T-cell (primary cell): ENCODE results near the gene TFEC. TPM values are rescaled to one million over a fixed set of nuclear protein-coding genes. Genes with fewer than 3 reads are reported as not detected.

Experiments
- ATAC-seq, 4 experiments: fragments of 200-7000 bp in 3 of 4; fragments of 150-1000 bp in 1 of 4; cut with Tn5 transposase; replicated peaks in 1 of 4; 1 replicate in 3 of 4; 2 replicates in 1 of 4; pipeline ENCODE4 v1.10.0; 2021; ENCODE audit warnings: moderate library complexity in 3 of 4, mild to moderate bottlenecking in 2 of 4, moderate number of reproducible peaks in 1 of 4
- CTCF ChIA-PET, 2 donors: fragments of 300-600 bp; sonication (Branson Sonifier 250); formaldehyde crosslinking; loops; one replicate each; lab custom pipeline; 2022; ENCODE audit warnings: antibody characterized with exemption in 2 of 2; lab: Charles Lee
- POLR2A ChIA-PET, 2 donors: fragments of 300-600 bp; sonication (Branson Sonifier 250); formaldehyde crosslinking; loops; one replicate each; lab custom pipeline; 2022; ENCODE audit warnings: antibody characterized with exemption in 2 of 2; lab: Charles Lee
- DNase-seq, 35 experiments: peaks; one replicate each; pipeline versions ENCODE4 v3.0.0 to v3.0.0-alpha.2; 2013 to 2023
- H3K27ac ChIP-seq: one replicate; pipeline ENCODE4 v1.5.1; 2013; ENCODE audit warnings: low read length
- H3K27me3 ChIP-seq, 2 experiments: replicated peaks in 1 of 2; 1 replicate in 1 of 2; 2 replicates in 1 of 2; pipeline versions ENCODE4 v1.6.1 to v1.7.0; 2013; ENCODE audit warnings: low read length in 1 of 2, mixed read lengths in 1 of 2; ENCODE audit not compliant: control insufficient read depth in 2 of 2, insufficient read depth in 2 of 2; ENCODE audit errors: extremely low read depth in 1 of 2
- H3K36me3 ChIP-seq, 2 donors: 1 replicate in 1 of 2; 2 replicates in 1 of 2; pipeline versions ENCODE4 v1.6.1 to v1.7.0; 2013; ENCODE audit warnings: low read length in 1 of 2; ENCODE audit not compliant: control insufficient read depth in 2 of 2, insufficient read depth in 1 of 2; ENCODE audit errors: extremely low read depth in 1 of 2
- H3K4me1 ChIP-seq, 2 experiments: 1 replicate in 1 of 2; 2 replicates in 1 of 2; pipeline versions ENCODE4 v1.6.1 to v1.7.0; 2013; ENCODE audit warnings: low read length in 2 of 2, mixed read lengths in 1 of 2; ENCODE audit not compliant: insufficient read depth in 2 of 2, control insufficient read depth in 1 of 2; ENCODE audit errors: extremely low read depth in 1 of 2
- H3K4me3 ChIP-seq, 2 donors: 1 replicate in 1 of 2; 2 replicates in 1 of 2; pipeline versions ENCODE4 v1.5.1 to v1.7.0; 2013; ENCODE audit warnings: mild to moderate bottlenecking in 2 of 2, low read length in 1 of 2, moderate library complexity in 1 of 2; ENCODE audit not compliant: control insufficient read depth in 1 of 2; ENCODE audit errors: extremely low read depth in 1 of 2
- H3K9me3 ChIP-seq: 2 replicates; pipeline ENCODE4 v1.7.0; 2013
- H3K27ac Mint-ChIP-seq, 2 donors: one replicate each; pipeline ENCODE4 v1.8.0; 2020 to 2021; ENCODE audit warnings: mild to moderate bottlenecking in 2 of 2, mixed read lengths in 2 of 2
- H3K27me3 Mint-ChIP-seq, 2 donors: one replicate each; pipeline ENCODE4 v1.8.0; 2021 to 2022; ENCODE audit warnings: mixed read lengths in 2 of 2
- H3K36me3 Mint-ChIP-seq: one replicate; pipeline ENCODE4 v1.8.0; 2021; ENCODE audit warnings: mixed read lengths
- H3K4me1 Mint-ChIP-seq, 3 donors: one replicate each; pipeline ENCODE4 v1.8.0; 2020 to 2022; ENCODE audit warnings: mixed read lengths in 3 of 3, mild to moderate bottlenecking in 1 of 3
- H3K4me3 Mint-ChIP-seq, 3 donors: one replicate each; pipeline ENCODE4 v1.8.0; 2020 to 2022; ENCODE audit warnings: mild to moderate bottlenecking in 3 of 3, mixed read lengths in 3 of 3, moderate library complexity in 3 of 3
- H3K9me3 Mint-ChIP-seq, 3 donors: one replicate each; pipeline ENCODE4 v1.8.0; 2020 to 2022; ENCODE audit warnings: mixed read lengths in 3 of 3
- WGBS: methylation state at CpG from one replicate; pipeline ENCODE4 v1.1.5; 2013; ENCODE audit warnings: missing lambda C conversion rate; ENCODE audit not compliant: insufficient coverage; 5-methylcytosine and 5-hydroxymethylcytosine counted together
- total RNA-seq, 35 experiments: library from RNA in 6 of 35; stranded (reverse) in 6 of 35; fragments of 120-200 nt in 1 of 35; gene quantifications; one replicate each; pipeline versions ENCODE4 v1.2.1 to v1.2.4 and lab custom pipeline; 2013 to 2026

TFEC gene
- total RNA-seq, 5 donors from 2014 or later (not counting 1 experiment from before 2014, with no cell fraction given) = 0.19 to 0.51 (median 0.33) TPM

GRCh38 chr7:115951547-115951946 lies 79.0 kb downstream of the TFEC start:
- Mint-ChIP-seq H3K27ac (no peak overlapping the region), H3K36me3 (no peaks in the 10 kb centered on the region), H3K27me3 (no peaks in the 10 kb centered on the region), H3K4me3 (no peak overlapping the region), H3K4me1 (no peaks in the 10 kb centered on the region), H3K9me3 (no peaks in the 10 kb centered on the region)
- no peaks in the 10 kb centered on the region for H3K27me3 ChIP-seq
- ChIA-PET POLR2A (no interaction called here), CTCF (no interaction called here)
- H3K4me3 ChIP-seq = no peak overlapping the region
- no peaks in the 10 kb centered on the region for H3K36me3 ChIP-seq
- ATAC-seq (no peak), DNase-seq (no peak)
- no CpG with 5 or more reads among the region's 1 CpG for WGBS
- H3K9me3 ChIP-seq = no peaks in the 10 kb centered on the region
- no peak overlapping the region for H3K27ac ChIP-seq
- H3K4me1 ChIP-seq = no peaks in the 10 kb centered on the region

- ATAC-seq (no peak), DNase-seq (no peak)
- WGBS = 70% methylated on average over 2 of the region's 5 CpGs
- CTCF ChIA-PET = no interaction called here
- POLR2A ChIA-PET = no interaction called here
- Mint-ChIP-seq H3K9me3 (no peaks in the 10 kb centered on the region), H3K27me3 (no peaks in the 10 kb centered on the region), H3K4me3 (no peak overlapping the region), H3K4me1 (no peaks in the 10 kb centered on the region), H3K36me3 (no peaks in the 10 kb centered on the region), H3K27ac (no peak overlapping the region)
- no peaks in the 10 kb centered on the region for H3K36me3 ChIP-seq
- no peaks in the 10 kb centered on the region for H3K27me3 ChIP-seq
- H3K27ac ChIP-seq = no peak overlapping the region
- no peaks in the 10 kb centered on the region for H3K9me3 ChIP-seq
- H3K4me3 ChIP-seq = no peak overlapping the region
- H3K4me1 ChIP-seq = no peaks in the 10 kb centered on the region
Measured at GRCh38 chr7:115941703-115942268, 88.8 kb downstream of the TFEC start.

GRCh38 chr7:115940460-115941060 lies 90.0 kb downstream of the TFEC start:
- Histone ChIP-seq H3K9me3 (no peaks in the 10 kb centered on the region), H3K4me1 (no peaks in the 10 kb centered on the region), H3K36me3 (no peaks in the 10 kb centered on the region), H3K27ac (no peak overlapping the region), H3K4me3 (no peak overlapping the region), H3K27me3 (no peaks in the 10 kb centered on the region)
- Mint-ChIP-seq H3K27me3 (no peaks in the 10 kb centered on the region), H3K36me3 (no peaks in the 10 kb centered on the region), H3K9me3 (no peaks in the 10 kb centered on the region), H3K4me3 (no peak overlapping the region), H3K27ac (no peak overlapping the region), H3K4me1 (no peaks in the 10 kb centered on the region)
- ChIA-PET POLR2A (no interaction called here), CTCF (no interaction called here)
- ATAC-seq (no peak), DNase-seq (no peak)
- no CpG with 5 or more reads among the region's 3 CpGs for WGBS

- Histone ChIP-seq H3K4me1 (no peaks in the 10 kb centered on the region), H3K27ac (no peak overlapping the region), H3K27me3 (no peaks in the 10 kb centered on the region), H3K9me3 (no peaks in the 10 kb centered on the region), H3K4me3 (no peak overlapping the region), H3K36me3 (no peaks in the 10 kb centered on the region)
- POLR2A ChIA-PET = no interaction called here
- Mint-ChIP-seq H3K27ac (no peak overlapping the region), H3K36me3 (no peaks in the 10 kb centered on the region), H3K27me3 (no peaks in the 10 kb centered on the region), H3K4me1 (no peaks in the 10 kb centered on the region), H3K4me3 (no peak overlapping the region), H3K9me3 (no peaks in the 10 kb centered on the region)
- ATAC-seq (no peak), DNase-seq (no peak)
- CTCF ChIA-PET = no interaction called here
- WGBS = 100% methylated on average over 1 of the region's 1 CpG
Measured at GRCh38 chr7:115937960-115938359, 92.6 kb downstream of the TFEC start.

DNA sequence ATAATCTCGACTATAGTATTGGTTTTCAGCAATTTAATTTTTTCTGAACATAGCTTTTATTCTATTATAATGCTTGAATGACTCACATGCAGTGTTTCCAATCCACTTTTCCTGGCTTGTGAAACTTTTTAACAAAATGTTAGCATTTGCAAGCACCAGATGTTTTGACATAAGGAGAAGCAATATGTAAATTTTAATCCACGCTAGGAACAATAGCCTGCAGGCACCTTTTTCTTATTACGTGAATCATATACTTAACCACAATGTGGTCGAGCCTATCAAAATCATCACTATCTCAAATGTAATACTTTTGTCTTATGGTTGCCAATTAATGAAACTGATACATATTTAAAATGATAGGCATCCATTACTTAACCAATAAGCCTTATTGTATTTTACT lies 97.1 kb downstream of the TFEC start:
- DNase-seq (no peak), ATAC-seq (no peak)
- H3K9me3 Mint-ChIP-seq = peaks cover 2 to 5% (median 4%) of the 10 kb centered on the region in 3 donors
- Histone ChIP-seq H3K4me3 (no peak overlapping the region), H3K4me1 (no peaks in the 10 kb centered on the region), H3K27me3 (no peaks in the 10 kb centered on the region), H3K27ac (no peak overlapping the region), H3K9me3 (no peaks in the 10 kb centered on the region), H3K36me3 (no peaks in the 10 kb centered on the region)
- no peak overlapping the region for H3K27ac Mint-ChIP-seq
- H3K27me3 Mint-ChIP-seq = no peaks in the 10 kb centered on the region
- H3K4me3 Mint-ChIP-seq = no peak overlapping the region
- no peaks in the 10 kb centered on the region for H3K4me1 Mint-ChIP-seq
- ChIA-PET CTCF (no interaction called here), POLR2A (no interaction called here)
- WGBS = no CpG with 5 or more reads among the region's 4 CpGs
- no peaks in the 10 kb centered on the region for H3K36me3 Mint-ChIP-seq

- no peak overlapping the region for H3K4me3 Mint-ChIP-seq
- no peaks in the 10 kb centered on the region for H3K36me3 ChIP-seq
- ChIA-PET CTCF (no interaction called here), POLR2A (no interaction called here)
- H3K9me3 ChIP-seq = no peaks in the 10 kb centered on the region
- DNase-seq = no peak
- 50% methylated on average over 1 of the region's 2 CpGs for WGBS
- H3K27ac ChIP-seq = no peak overlapping the region
- H3K27me3 Mint-ChIP-seq = no peaks in the 10 kb centered on the region
- no peak overlapping the region for H3K4me3 ChIP-seq
- no peaks in the 10 kb centered on the region for H3K36me3 Mint-ChIP-seq
- no peaks in the 10 kb centered on the region for H3K27me3 ChIP-seq
- no peaks in the 10 kb centered on the region for H3K4me1 ChIP-seq
- H3K9me3 Mint-ChIP-seq = peaks cover 2 to 6% (median 5%) of the 10 kb centered on the region in 3 donors
- H3K27ac Mint-ChIP-seq = no peak overlapping the region
- no peaks in the 10 kb centered on the region for H3K4me1 Mint-ChIP-seq
- ATAC-seq = no peak
Measured at GRCh38 chr7:115932880-115933279, 97.7 kb downstream of the TFEC start.
